Fibroblast of lung (primary cell): ENCODE data around the gene LCAT.

Source experiments
- CTCF ChIP-seq, 2 donors: IDR thresholded peaks in 1 of 2; conservative IDR thresholded peaks in 1 of 2; 1 replicate in 1 of 2; 2 replicates in 1 of 2; pipeline ENCODE4 v1.5.1; 2011 to 2012; ENCODE audit warnings: low read length in 2 of 2, control low read depth in 1 of 2, inconsistent platforms in 1 of 2, low read depth in 1 of 2, mild to moderate bottlenecking in 1 of 2
- EZH2 ChIP-seq: IDR thresholded peaks from 2 replicates; pipeline ENCODE4 v1.5.1; 2012; ENCODE audit warnings: low read length, control low read depth, mild to moderate bottlenecking; ENCODE audit errors: missing control alignments

DNA sequence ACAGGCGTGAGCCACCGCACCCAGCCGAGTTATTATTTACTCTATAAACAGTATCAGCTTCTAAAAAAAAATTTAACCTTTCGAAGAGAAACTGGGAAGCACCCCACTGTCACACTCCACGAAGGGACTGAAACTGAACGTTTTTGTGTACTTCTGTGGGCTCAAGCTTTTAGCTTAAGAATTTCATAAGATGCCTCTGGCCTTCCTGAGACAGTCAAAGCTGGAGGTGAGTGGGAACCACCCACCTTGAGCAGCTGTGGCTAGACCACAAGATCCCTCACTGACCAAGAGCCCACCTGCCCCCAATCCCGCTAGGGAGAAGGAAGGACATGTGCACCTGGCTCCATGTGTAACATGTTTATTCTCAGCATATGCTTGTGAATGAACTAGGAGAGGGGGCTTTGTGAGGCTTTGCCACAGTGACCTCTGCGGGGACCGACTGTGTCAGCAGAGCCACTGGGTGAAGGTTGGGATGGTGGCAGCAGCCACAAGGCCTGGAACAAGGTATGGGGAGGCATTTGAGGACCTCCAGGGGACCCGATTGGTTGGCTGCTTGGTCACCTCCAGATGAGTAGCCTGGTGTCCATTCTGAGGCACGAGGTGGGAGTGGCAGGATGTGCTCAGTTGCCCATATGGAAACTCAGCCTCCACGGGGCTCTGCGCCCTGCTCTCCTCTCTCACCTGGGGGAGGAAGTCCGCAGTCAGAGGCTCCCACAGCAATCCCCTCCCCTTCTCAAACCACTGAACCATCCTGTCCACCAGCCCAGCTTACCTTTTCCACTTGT is 31.6 kb upstream of the LCAT start:
- no peak for TF ChIP-seq CTCF (conservative IDR thresholded peaks at IDR 0.05 in 1 of 2, IDR thresholded peaks at IDR 0.05 in 1 of 2; ENCODE audit: low read depth in 1 of 2, low read length in 2 of 2)
- no peak for TF ChIP-seq EZH2
